SHP77 (cell line): ENCODE results near the gene ULK4.
A peak's percentile ranks its signal among the peaks of the same experiment; 100 is the strongest.
"Not testable (repeated sequence)": the region's sequence is repeated elsewhere in the genome, so short reads cannot be mapped to it uniquely, and the experiment has no call there.

Experiments
- DNase-seq, 2 experiments: peaks; one replicate each; lab custom pipeline; 2025; lab: John Stamatoyannopoulos, UW

The ULK4 gene

DNA sequence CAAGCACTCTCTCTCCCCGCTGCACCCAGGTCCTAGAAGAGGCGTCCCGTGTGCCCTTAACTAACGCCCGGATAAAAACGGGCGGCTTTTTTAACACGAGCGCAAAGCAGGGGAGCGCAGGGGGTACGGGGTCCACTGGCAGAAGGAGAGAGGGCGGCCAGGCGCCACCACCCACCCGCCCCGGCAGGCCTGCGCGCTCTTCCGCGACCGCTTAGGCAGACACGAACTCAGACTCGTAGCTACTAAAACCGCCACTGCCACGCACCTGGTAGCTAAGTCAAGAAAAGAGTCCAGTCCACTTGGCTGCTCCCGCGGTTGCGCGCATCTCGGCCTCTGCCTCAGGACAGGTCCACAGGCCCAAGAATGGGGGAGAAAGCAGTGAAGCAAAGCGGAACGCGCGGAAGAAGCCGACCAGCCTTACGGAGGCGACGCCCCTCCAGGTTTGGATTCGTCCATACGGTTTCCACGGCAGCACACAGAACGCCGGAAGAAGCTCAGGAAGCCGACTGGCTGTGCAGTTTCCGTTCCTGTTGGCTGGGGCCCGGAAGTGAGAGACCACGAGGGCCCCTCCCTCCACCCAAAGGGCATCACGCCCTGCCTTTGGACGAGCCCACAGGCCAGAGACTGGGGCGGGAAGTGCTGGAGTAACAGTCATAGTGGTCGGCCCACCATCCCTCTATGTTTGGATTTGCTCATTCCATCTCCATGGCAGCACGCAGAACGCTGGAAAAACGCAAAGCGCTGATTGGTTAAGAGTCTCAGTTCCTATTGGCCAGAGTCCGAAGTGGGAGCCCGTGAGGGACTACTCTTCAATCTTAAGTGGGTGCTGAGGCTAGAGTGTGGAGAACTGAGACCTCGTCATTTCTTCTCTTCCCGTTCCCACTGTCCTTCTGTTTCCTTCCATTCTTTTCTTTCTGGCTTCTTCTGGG lies at the start of gene ULK4:
ULK4 (minus strand) TSS at position 353 of the 929 bp plus-strand sequence. CDS start 7,344 bp downstream, outside the sequence.
- DNase-seq: peak; percentile 99 to 100

GRCh38 chr3:42010530-42010929 lies 48.6 kb upstream of the ULK4 start:
- DNase-seq: peak; percentile 43 to 76

GRCh38 chr3:42009456-42009855 lies 47.6 kb upstream of the ULK4 start:
- no peak for DNase-seq

DNA sequence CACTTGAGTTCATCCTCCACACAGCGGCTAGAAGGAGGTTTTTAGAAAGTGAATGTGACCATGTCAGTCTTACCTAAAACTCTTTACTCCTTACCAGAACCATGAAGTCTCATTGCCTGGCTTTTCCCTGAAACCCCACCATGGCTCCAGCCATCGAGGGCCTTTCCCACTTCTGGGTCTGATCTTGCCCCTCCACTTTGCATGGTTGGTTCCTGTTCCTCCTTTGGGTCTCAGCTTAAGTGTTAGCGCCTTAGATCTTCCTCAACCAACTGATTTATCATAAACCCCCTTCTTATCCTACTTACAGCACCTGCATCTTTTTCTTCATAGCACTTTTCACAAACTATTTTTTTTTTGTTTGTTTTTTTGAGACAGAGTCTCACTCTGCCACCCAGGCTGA lies 45.9 kb upstream of the ULK4 start:
- no peak for DNase-seq

- no peak for DNase-seq
These were observed 43.5 kb upstream of the ULK4 start for GRCh38 chr3:42005401-42005800.

- no peak for DNase-seq
These were observed 40.9 kb upstream of the ULK4 start for GRCh38 chr3:42002790-42003189.

- no peak for DNase-seq
These were observed 39.9 kb upstream of the ULK4 start for GRCh38 chr3:42001777-42002176.

DNA sequence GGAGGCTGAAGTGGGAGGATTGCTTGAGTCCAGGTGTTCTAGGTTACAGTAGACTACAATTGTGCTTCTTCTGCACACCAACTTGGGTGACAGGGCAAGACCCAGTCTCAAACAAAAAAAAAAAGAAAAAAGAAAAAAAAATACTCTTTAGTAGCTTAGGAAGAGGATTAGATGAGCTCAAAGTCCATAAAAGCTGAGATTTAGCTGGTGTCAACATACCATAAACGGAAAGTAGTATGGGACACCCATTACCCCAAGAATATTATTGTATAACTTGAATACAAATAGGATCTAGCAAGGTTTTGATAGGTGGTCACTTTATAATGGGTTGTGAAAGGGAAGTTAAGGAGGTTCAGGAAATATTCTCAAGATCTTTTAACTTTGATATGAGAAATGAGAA lies 38.0 kb upstream of the ULK4 start:
- no peak for DNase-seq

DNA sequence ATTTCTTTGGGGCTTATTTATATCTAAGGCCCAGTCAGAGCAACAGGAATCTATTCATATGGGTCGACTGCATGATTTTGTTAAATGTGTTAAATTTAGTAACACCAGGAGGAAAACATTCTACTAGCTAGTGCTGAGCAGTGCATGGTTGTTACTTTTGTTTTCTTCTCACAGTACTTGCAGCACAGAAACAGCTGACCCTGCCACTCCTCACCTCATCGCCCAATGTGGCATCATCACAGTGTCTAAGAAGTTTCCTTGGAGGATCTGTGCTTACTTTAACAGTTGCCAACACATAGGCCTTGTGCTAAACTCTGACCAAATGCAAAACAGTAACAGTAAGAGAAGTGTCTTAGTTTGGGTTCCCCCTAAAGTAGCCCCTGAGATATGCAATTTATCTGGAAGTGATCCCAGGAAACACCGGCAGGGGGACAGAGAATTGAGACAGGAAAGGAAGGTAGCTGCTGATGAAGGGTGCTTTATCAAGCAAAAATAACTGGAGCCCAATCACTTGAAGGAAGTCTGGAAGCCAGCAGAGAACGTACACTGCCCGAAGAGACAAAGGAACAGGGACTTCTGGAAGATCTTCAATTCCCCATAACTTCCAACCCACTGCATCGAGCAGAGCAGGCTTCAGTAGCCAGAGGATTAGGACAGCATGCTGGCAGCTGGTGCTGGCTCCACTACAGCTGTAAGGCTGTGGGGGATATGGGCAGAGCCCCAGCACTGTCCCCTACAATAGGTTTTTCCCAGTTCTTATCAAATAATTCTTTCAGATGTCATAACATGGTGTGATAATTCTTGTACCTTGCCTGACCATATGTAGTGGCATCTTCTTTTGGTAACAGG lies 36.0 kb upstream of the ULK4 start:
- peak; percentile 15 to 23 for DNase-seq

- DNase-seq: no peak
These were observed 29.5 kb upstream of the ULK4 start for GRCh38 chr3:41991437-41991836.

GRCh38 chr3:41989518-41989917 lies 27.6 kb upstream of the ULK4 start:
- DNase-seq: no peak

- no peak for DNase-seq
These were observed 25.7 kb upstream of the ULK4 start for GRCh38 chr3:41987627-41988026.

DNA sequence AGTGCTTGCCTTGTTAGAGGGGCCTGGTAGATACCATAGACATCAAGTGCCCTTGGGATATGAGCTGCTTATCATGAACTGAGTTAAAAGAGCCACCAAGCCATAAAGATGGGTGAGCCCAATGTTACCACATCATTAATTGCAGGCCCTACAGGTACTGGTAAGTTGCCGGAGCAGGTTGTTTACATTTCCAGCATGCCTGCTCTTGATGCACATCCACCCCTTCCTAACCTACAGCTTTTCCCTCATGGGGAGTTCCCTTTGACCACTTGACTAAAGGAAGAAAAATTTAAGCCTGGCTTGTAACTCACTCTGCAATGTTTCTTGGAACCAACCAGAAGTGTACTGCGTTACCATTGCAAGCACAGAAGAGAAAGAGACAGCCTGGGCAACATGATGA lies 24.7 kb upstream of the ULK4 start:
- no peak for DNase-seq

GRCh38 chr3:41985018-41985417 lies 23.1 kb upstream of the ULK4 start:
- DNase-seq: no peak

GRCh38 chr3:41983091-41983490 lies 21.2 kb upstream of the ULK4 start:
- DNase-seq: not testable (repeated sequence)

DNA sequence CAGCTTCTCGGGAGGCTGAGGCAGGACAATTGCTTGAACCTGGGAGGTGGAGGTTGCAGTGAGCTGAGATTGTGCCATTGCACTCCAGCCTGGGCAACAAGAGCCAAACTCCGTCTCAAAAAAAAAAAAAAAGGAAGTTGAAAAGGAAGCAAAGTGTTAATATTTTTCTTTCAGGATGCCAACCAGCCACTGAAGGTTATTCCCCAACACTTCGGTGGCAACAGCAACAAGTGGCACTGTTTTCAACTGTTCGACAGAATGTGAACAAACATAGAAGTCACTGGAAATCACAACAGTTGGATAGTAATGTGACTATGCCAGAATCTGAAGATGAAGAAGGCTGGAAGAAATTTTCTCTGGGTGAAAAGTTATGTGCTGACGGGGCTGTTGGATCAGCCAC lies 15.5 kb upstream of the ULK4 start:
- DNase-seq: not testable (repeated sequence)

DNA sequence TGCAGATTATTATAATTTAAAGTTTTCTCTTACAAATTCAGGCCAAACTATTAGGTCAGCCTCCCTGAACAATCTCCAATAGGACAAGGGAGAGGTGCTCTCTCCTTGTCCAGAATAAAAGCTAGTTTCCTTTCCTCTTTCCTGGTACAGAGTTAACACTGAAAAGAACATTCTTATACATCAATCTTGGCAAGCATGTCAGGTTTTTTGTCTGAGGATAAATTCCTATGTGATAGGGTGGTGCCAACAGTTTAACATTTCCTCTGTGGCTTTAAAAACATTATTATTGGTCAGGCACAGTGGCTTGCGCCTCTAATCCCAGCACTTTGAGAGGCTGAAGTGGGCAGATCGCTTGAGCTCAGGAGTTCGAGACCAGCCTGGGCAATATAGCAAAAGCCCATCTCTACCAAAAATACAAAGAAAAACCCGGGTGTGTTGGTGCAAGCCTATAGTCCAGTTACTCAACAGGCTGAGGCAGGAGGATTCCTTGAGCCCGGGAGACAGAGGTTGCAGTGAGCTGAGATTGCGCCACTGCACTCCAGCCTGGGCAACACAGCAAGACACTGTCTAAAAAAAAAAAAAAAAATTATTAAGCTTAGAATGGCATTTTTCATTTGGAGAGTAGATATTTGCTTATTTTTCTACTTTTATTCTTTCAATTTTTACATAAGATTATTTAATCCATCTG lies 13.7 kb upstream of the ULK4 start:
- DNase-seq: no peak

GRCh38 chr3:41974223-41974622 lies 12.3 kb upstream of the ULK4 start:
- DNase-seq: no peak

- DNase-seq: no peak
These were observed 10.9 kb upstream of the ULK4 start for GRCh38 chr3:41972802-41973201.

- DNase-seq: no peak
These were observed 4.3 kb upstream of the ULK4 start for GRCh38 chr3:41966206-41966605.

DNA sequence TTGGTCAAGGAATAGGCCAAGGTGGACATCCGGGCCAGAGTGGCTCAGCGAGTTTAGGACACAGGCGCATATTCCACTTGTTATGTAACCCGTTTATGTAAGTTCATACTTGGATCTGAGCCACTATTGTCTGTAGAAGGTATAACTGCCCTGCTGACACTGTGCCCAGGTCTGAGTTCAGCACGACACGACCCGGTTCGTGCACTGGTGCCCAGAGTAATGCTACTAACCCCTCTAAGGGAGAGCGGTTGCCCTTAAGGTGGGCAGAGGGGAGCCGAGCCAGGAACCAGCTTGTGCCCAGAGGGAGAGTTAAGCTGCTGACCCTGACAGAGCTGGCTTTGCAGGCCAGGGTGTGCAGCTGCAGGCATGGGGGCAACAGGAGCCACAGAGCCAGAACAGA lies 1.9 kb upstream of the ULK4 start:
- DNase-seq: no peak
